SK-N-SH treated with all-trans-retinoic acid at 6 μM for 48 hours (cell line): ENCODE data around the gene CUEDC1.

Experiments used
- ARNTL ChIP-seq: fragments of 450-650 bp; formaldehyde crosslinking; IDR thresholded peaks from 2 replicates; pipeline ENCODE4 v1.5.0; 2020; ENCODE audit warnings: low read depth, mild to moderate bottlenecking, moderate library complexity, borderline replicate concordance
- CREB5 ChIP-seq: fragments of 250-450 bp; sonication (Bioruptor Pico); IDR thresholded peaks from 2 replicates; pipeline ENCODE4 v1.5.1; 2020; ENCODE audit warnings: low read depth, mild to moderate bottlenecking, moderate library complexity
- CSDC2 ChIP-seq: fragments of 250-450 bp; sonication (Bioruptor Pico); IDR thresholded peaks from 2 replicates; pipeline ENCODE4 v1.5.0; 2020; ENCODE audit warnings: mild to moderate bottlenecking, moderate library complexity
- ESRRG ChIP-seq: fragments of 250-450 bp; sonication (Bioruptor Pico); IDR thresholded peaks from 2 replicates; pipeline ENCODE4 v1.6.1; 2021; ENCODE audit warnings: mild to moderate bottlenecking
- GLIS3 ChIP-seq: fragments of 250-450 bp; sonication (Bioruptor Pico); IDR thresholded peaks from 2 replicates; pipeline ENCODE4 v1.5.0; 2020; ENCODE audit warnings: mild to moderate bottlenecking, moderate library complexity
- ISL1 ChIP-seq: fragments of 250-450 bp; sonication (Bioruptor Pico); IDR thresholded peaks from 2 replicates; pipeline ENCODE4 v2.1.2; 2022; ENCODE audit warnings: mild to moderate bottlenecking, moderate library complexity
- OSR1 ChIP-seq: fragments of 250-450 bp; sonication (Bioruptor Pico); IDR thresholded peaks from 2 replicates; pipeline ENCODE4 v1.8.0; 2022; ENCODE audit warnings: moderate library complexity, mild to moderate bottlenecking, inconsistent platforms
- PATZ1 ChIP-seq: fragments of 250-450 bp; sonication (Bioruptor Pico); IDR thresholded peaks from 2 replicates; pipeline ENCODE4 v1.8.0; 2020; ENCODE audit warnings: mild to moderate bottlenecking, moderate library complexity, borderline replicate concordance
- PPARA ChIP-seq: fragments of 250-450 bp; sonication (Bioruptor Pico); IDR thresholded peaks from 2 replicates; pipeline ENCODE4 v1.5.0; 2020; ENCODE audit warnings: mild to moderate bottlenecking, borderline replicate concordance
- RARB ChIP-seq: fragments of 250-450 bp; sonication (Bioruptor Pico); IDR thresholded peaks from 2 replicates; pipeline ENCODE4 v1.8.0; 2021; ENCODE audit warnings: mild to moderate bottlenecking, moderate library complexity
- ZFP3 ChIP-seq: fragments of 250-450 bp; sonication (Bioruptor Pico); IDR thresholded peaks from 2 replicates; pipeline ENCODE4 v1.5.0; 2020; ENCODE audit warnings: mild to moderate bottlenecking, moderate library complexity
- ZFP30 ChIP-seq: fragments of 450-650 bp; formaldehyde crosslinking; IDR thresholded peaks from 2 replicates; pipeline ENCODE4 v1.5.0; 2022; ENCODE audit warnings: mild to moderate bottlenecking, moderate library complexity
- ZNF70 ChIP-seq: fragments of 450-650 bp; formaldehyde crosslinking; IDR thresholded peaks from 2 replicates; pipeline ENCODE4 v1.5.0; 2020; ENCODE audit warnings: mild to moderate bottlenecking, moderate library complexity
- ZNF8 ChIP-seq: fragments of 450-650 bp; formaldehyde crosslinking; IDR thresholded peaks from 2 replicates; pipeline ENCODE4 v1.5.0; 2020; ENCODE audit warnings: mild to moderate bottlenecking, moderate library complexity

GRCh38 chr17:57970710-57971109 is 15.5 kb upstream of the CUEDC1 start:
- TF ChIP-seq PATZ1 (CRISPR knock-in tag) (no peak), OSR1 (CRISPR knock-in tag) (no peak), CREB5 (no peak), ZNF8 (CRISPR knock-in tag) (no peak), ISL1 (CRISPR knock-in tag) (no peak), RARB (CRISPR knock-in tag) (no peak), ESRRG (CRISPR knock-in tag) (no peak), PPARA (no peak), GLIS3 (CRISPR knock-in tag) (no peak), ZFP30 (no peak), ARNTL (CRISPR knock-in tag) (no peak), CSDC2 (CRISPR knock-in tag) (no peak), ZFP3 (CRISPR knock-in tag) (no peak), ZNF70 (CRISPR knock-in tag) (no peak)
